HepG2 (cell line): ENCODE results near the gene C6orf15. TPM values are rescaled to one million over a fixed set of nuclear protein-coding genes. Genes with fewer than 3 reads are reported as not detected.

Experiments used
- CHD4 ChIP-seq: fragments of 200-600 bp; sonication (generic); IDR thresholded peaks from 2 replicates; pipeline ENCODE4 v1.7.0; 2017; ENCODE audit warnings: mild to moderate bottlenecking, low read length, borderline replicate concordance
- FOXO1 ChIP-seq: sonication (generic); formaldehyde crosslinking; IDR thresholded peaks from 2 replicates; pipeline ENCODE4 v1.4.0; 2020; ENCODE audit warnings: missing genetic modification reagents
- FOXP1 ChIP-seq, 2 experiments: fragments of 450-650 bp in 1 of 2; IDR thresholded peaks; 2 replicates each; pipeline ENCODE4 v1.6.1; 2017 to 2018; ENCODE audit warnings: antibody characterized with exemption in 1 of 2
- HDAC2 ChIP-seq: sonication (generic); formaldehyde crosslinking; IDR thresholded peaks from 2 replicates; pipeline ENCODE4 v1.4.0; 2020; ENCODE audit warnings: missing genetic modification reagents
- HMG20A ChIP-seq: IDR thresholded peaks from 2 replicates; pipeline ENCODE4 v1.6.1; 2016; ENCODE audit warnings: borderline replicate concordance
- KAT2B ChIP-seq: fragments of 150-350 bp; IDR thresholded peaks from 2 replicates; pipeline ENCODE4 v1.6.1; 2014; ENCODE audit warnings: low read depth, low read length, borderline replicate concordance
- KLF6 ChIP-seq: IDR thresholded peaks from 2 replicates; pipeline ENCODE4 v1.8.0; 2016; ENCODE audit warnings: missing biosample characterization, missing genetic modification reagents
- MYNN ChIP-seq: sonication (generic); formaldehyde crosslinking; IDR thresholded peaks from 2 replicates; pipeline ENCODE4 v1.4.0; 2020; ENCODE audit warnings: mild to moderate bottlenecking, low read depth, missing genetic modification reagents
- NCOR1 ChIP-seq: fragments of 200-600 bp; sonication (generic); IDR thresholded peaks from 2 replicates; pipeline ENCODE4 v1.7.0; 2017; ENCODE audit warnings: antibody characterized with exemption, low read length, borderline replicate concordance
- RBFOX2 ChIP-seq: fragments of 200-400 bp; formaldehyde crosslinking; IDR thresholded peaks from 2 replicates; pipeline ENCODE4 v1.6.1; 2017; ENCODE audit warnings: low read depth, mild to moderate bottlenecking, low read length
- ZNF10 ChIP-seq: sonication (generic); formaldehyde crosslinking; IDR thresholded peaks from 2 replicates; pipeline ENCODE4 v1.4.0; 2020; ENCODE audit warnings: mild to moderate bottlenecking, low read depth, missing genetic modification reagents, borderline replicate concordance
- ZNF224 ChIP-seq: sonication (generic); formaldehyde crosslinking; IDR thresholded peaks from 2 replicates; pipeline ENCODE4 v1.5.0; 2020; ENCODE audit warnings: mild to moderate bottlenecking, missing genetic modification reagents
- ZNF629 ChIP-seq: sonication (generic); formaldehyde crosslinking; conservative IDR thresholded peaks from 2 replicates; pipeline ENCODE4 v1.5.0; 2020; ENCODE audit warnings: missing genetic modification reagents
- polyA plus RNA-seq, 8 experiments: library from polyadenylated mRNA; depleted of rRNA in 3 of 8; stranded (reverse) in 7 of 8; unstranded in 1 of 8; fragments of >200 nt; fragmentation: Illumina TruSeq in 4 of 8; extraction: Trizol in 4 of 8; gene quantifications; 2 replicates each; pipeline versions ENCODE4 v1.2.1 to v1.2.3, GENCODE V29; 2011 to 2016; ENCODE audit warnings: low read depth in 4 of 8, missing spikeins in 1 of 8, mixed read lengths in 1 of 8; ENCODE audit not compliant: insufficient read depth in 1 of 8
- total RNA-seq, 5 experiments: library from RNA; depleted of rRNA; stranded (reverse); fragments of >200 nt; fragmentation: Illumina TruSeq; extraction: Trizol; gene quantifications; 2 replicates each; pipeline ENCODE4 v1.2.3, GENCODE V29; 2016; ENCODE audit warnings: low read depth in 1 of 5
- TF ChIP-seq, protein P1 (sequence below): IDR thresholded peaks from 2 replicates; pipeline ENCODE4 v1.6.1; 2016; ENCODE audit warnings: mild to moderate bottlenecking
- TF ChIP-seq, protein P2 (sequence below), 2 experiments: sonication (generic) in 1 of 2; formaldehyde crosslinking in 1 of 2; IDR thresholded peaks; 2 replicates each; pipeline versions ENCODE4 v1.4.0 to v1.6.1; 2016 to 2020; ENCODE audit warnings: borderline replicate concordance in 1 of 2, low read depth in 1 of 2, mild to moderate bottlenecking in 1 of 2, missing genetic modification reagents in 1 of 2
- TF ChIP-seq, protein P3 (sequence below): sonication (generic); formaldehyde crosslinking; conservative IDR thresholded peaks from 2 replicates; pipeline ENCODE4 v1.4.0; 2020; ENCODE audit warnings: mild to moderate bottlenecking, missing genetic modification reagents, moderate library complexity
- TF ChIP-seq, protein P4 (sequence below): sonication (generic); formaldehyde crosslinking; IDR thresholded peaks from 2 replicates; pipeline ENCODE4 v1.4.0; 2020; ENCODE audit warnings: missing genetic modification reagents

Gene C6orf15
- total and polyA plus RNA-seq, 2 of the 13 experiments (the other 11 are each of a cell fraction or from before 2014, with no cell fraction given), result not detected

DNA sequence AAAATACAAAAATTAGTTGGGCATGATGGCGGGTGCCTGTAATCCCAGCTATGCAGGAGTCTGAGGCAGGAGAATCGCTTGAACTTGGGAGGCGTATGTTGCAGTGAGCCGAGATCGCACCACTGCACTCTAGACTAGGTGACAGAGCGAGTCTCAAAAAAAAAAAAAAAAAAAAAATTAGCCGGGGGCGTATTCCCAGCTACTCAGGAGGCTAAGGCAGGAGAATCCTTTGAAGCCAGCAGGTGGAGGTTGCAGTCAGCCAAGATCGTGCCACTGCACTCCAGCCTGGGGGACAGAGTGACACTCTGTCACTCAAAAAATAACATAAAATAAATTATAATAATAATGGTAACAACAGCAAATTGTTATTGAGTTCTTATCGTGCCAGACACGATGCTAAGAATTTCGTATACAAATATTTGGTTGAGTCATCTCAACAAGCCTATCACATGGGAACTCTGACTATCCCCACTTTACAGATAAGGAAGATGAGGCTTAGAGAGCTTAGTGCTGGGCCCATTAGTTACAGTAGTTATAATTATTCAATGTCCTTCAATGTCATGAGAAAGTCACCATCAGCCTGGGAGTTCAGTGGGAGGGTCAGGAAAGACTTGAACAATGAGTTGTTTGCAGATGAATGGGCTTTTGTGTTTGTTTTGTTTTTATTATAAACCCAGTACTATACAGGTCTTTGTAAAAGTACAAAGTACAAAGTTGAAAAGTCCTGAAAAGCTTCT is 19.4 kb downstream of the C6orf15 start (continued):
- TF ChIP-seq, protein P1, sequence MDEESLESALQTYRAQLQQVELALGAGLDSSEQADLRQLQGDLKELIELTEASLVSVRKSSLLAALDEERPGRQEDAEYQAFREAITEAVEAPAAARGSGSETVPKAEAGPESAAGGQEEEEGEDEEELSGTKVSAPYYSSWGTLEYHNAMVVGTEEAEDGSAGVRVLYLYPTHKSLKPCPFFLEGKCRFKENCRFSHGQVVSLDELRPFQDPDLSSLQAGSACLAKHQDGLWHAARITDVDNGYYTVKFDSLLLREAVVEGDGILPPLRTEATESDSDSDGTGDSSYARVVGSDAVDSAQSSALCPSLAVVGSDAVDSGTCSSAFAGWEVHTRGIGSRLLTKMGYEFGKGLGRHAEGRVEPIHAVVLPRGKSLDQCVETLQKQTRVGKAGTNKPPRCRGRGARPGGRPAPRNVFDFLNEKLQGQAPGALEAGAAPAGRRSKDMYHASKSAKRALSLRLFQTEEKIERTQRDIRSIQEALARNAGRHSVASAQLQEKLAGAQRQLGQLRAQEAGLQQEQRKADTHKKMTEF (CRISPR knock-in tag), result no peak
- no peak for TF ChIP-seq ZNF10 (CRISPR knock-in tag)
- TF ChIP-seq, protein P2, sequence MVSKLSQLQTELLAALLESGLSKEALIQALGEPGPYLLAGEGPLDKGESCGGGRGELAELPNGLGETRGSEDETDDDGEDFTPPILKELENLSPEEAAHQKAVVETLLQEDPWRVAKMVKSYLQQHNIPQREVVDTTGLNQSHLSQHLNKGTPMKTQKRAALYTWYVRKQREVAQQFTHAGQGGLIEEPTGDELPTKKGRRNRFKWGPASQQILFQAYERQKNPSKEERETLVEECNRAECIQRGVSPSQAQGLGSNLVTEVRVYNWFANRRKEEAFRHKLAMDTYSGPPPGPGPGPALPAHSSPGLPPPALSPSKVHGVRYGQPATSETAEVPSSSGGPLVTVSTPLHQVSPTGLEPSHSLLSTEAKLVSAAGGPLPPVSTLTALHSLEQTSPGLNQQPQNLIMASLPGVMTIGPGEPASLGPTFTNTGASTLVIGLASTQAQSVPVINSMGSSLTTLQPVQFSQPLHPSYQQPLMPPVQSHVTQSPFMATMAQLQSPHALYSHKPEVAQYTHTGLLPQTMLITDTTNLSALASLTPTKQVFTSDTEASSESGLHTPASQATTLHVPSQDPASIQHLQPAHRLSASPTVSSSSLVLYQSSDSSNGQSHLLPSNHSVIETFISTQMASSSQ (IDR thresholded peaks at IDR 0.05; ENCODE audit: low read depth), result no peak
- TF ChIP-seq, protein P2 (CRISPR knock-in tag; IDR thresholded peaks at IDR 0.05; ENCODE audit: borderline replicate concordance), result no peak
- TF ChIP-seq FOXO1, result no peak
- no peak for TF ChIP-seq MYNN
- no peak for TF ChIP-seq ZNF224
- TF ChIP-seq ZNF629 (CRISPR knock-in tag), result peak; percentile 89
- TF ChIP-seq NCOR1, result peak; percentile 91
- peak; percentile 37; the same call in 1 of the 2 replicates for TF ChIP-seq HMG20A
- TF ChIP-seq, protein P3, sequence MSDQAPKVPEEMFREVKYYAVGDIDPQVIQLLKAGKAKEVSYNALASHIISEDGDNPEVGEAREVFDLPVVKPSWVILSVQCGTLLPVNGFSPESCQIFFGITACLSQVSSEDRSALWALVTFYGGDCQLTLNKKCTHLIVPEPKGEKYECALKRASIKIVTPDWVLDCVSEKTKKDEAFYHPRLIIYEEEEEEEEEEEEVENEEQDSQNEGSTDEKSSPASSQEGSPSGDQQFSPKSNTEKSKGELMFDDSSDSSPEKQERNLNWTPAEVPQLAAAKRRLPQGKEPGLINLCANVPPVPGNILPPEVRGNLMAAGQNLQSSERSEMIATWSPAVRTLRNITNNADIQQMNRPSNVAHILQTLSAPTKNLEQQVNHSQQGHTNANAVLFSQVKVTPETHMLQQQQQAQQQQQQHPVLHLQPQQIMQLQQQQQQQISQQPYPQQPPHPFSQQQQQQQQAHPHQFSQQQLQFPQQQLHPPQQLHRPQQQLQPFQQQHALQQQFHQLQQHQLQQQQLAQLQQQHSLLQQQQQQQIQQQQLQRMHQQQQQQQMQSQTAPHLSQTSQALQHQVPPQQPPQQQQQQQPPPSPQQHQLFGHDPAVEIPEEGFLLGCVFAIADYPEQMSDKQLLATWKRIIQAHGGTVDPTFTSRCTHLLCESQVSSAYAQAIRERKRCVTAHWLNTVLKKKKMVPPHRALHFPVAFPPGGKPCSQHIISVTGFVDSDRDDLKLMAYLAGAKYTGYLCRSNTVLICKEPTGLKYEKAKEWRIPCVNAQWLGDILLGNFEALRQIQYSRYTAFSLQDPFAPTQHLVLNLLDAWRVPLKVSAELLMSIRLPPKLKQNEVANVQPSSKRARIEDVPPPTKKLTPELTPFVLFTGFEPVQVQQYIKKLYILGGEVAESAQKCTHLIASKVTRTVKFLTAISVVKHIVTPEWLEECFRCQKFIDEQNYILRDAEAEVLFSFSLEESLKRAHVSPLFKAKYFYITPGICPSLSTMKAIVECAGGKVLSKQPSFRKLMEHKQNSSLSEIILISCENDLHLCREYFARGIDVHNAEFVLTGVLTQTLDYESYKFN (CRISPR knock-in tag), result peak; percentile 57; the same call in 1 of the 2 replicates
- peak; percentile 66; the same call in 1 of the 2 replicates for TF ChIP-seq CHD4
- TF ChIP-seq KAT2B, result no peak
- TF ChIP-seq, protein P4, sequence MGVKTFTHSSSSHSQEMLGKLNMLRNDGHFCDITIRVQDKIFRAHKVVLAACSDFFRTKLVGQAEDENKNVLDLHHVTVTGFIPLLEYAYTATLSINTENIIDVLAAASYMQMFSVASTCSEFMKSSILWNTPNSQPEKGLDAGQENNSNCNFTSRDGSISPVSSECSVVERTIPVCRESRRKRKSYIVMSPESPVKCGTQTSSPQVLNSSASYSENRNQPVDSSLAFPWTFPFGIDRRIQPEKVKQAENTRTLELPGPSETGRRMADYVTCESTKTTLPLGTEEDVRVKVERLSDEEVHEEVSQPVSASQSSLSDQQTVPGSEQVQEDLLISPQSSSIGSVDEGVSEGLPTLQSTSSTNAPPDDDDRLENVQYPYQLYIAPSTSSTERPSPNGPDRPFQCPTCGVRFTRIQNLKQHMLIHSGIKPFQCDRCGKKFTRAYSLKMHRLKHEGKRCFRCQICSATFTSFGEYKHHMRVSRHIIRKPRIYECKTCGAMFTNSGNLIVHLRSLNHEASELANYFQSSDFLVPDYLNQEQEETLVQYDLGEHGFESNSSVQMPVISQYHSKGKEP (CRISPR knock-in tag), result no peak
- no peak for TF ChIP-seq RBFOX2
- peak; percentile 22; the same call in 1 of the 2 replicates for TF ChIP-seq HDAC2 (CRISPR knock-in tag)
- TF ChIP-seq FOXP1 (IDR thresholded peaks at IDR 0.05), result no peak
- TF ChIP-seq FOXP1 (CRISPR knock-in tag; IDR thresholded peaks at IDR 0.05), result no peak
- no peak for TF ChIP-seq KLF6 (CRISPR knock-in tag)
